Glutamatergic neuron (in vitro differentiated cells): ENCODE measurements around the gene TTC4. TPM values are rescaled to one million over a fixed set of nuclear protein-coding genes. Genes with fewer than 3 reads are reported as not detected.

Experiments
- DNase-seq: peaks from one replicate; pipeline ENCODE4 v3.0.0; 2022
- H3K27ac Mint-ChIP-seq: one replicate; pipeline ENCODE4 v1.8.0; 2020; ENCODE audit warnings: mild to moderate bottlenecking, mixed read lengths, inconsistent platforms; ENCODE audit not compliant: unreplicated experiment
- H3K27me3 Mint-ChIP-seq: one replicate; pipeline ENCODE4 v1.8.0; 2020; ENCODE audit warnings: mild to moderate bottlenecking, moderate library complexity, mixed read lengths, inconsistent platforms; ENCODE audit not compliant: unreplicated experiment
- H3K36me3 Mint-ChIP-seq: one replicate; pipeline ENCODE4 v1.8.0; 2020; ENCODE audit warnings: mild to moderate bottlenecking, mixed read lengths, inconsistent platforms; ENCODE audit not compliant: unreplicated experiment
- H3K4me1 Mint-ChIP-seq: one replicate; pipeline ENCODE4 v1.8.0; 2020; ENCODE audit warnings: mild to moderate bottlenecking, low read depth, mixed read lengths, inconsistent platforms; ENCODE audit not compliant: unreplicated experiment
- H3K4me3 Mint-ChIP-seq: one replicate; pipeline ENCODE4 v1.8.0; 2020; ENCODE audit warnings: mild to moderate bottlenecking, mixed read lengths, inconsistent platforms; ENCODE audit not compliant: unreplicated experiment
- H3K9me3 Mint-ChIP-seq: one replicate; pipeline ENCODE4 v1.8.0; 2020; ENCODE audit warnings: mild to moderate bottlenecking, moderate library complexity, mixed read lengths, inconsistent platforms; ENCODE audit not compliant: unreplicated experiment
- CTCF ChIP-seq: fragments of 200-600 bp; sonication (generic); IDR thresholded peaks from one replicate; pipeline ENCODE4 v1.5.0; 2021; ENCODE audit not compliant: partially characterized antibody, unreplicated experiment
- total RNA-seq: library from RNA; stranded (reverse); fragmentation: NEBNext Ultra II Directional; extraction: Animal tissue kit (Norgen Biotek cat#: 25700); gene quantifications from one replicate; pipeline ENCODE4 v1.2.1, GENCODE V29; 2021; ENCODE audit not compliant: unreplicated experiment

TTC4 gene
- total RNA-seq, 1 donor from 2014 or later = 14.3 TPM

GRCh38 chr1:54728027-54728426 is 12.4 kb downstream of the TTC4 start:
- H3K4me1 Mint-ChIP-seq = no peaks in the 10 kb centered on the region
- peaks cover 30% of the 10 kb centered on the region for H3K36me3 Mint-ChIP-seq
- no peak for TF ChIP-seq CTCF
- H3K27ac Mint-ChIP-seq = no peak overlapping the region
- no peak overlapping the region for H3K4me3 Mint-ChIP-seq
- H3K9me3 Mint-ChIP-seq = peaks cover 3% of the 10 kb centered on the region
- no peak for DNase-seq
- no peaks in the 10 kb centered on the region for H3K27me3 Mint-ChIP-seq

- Mint-ChIP-seq H3K4me3 (no peak overlapping the region), H3K36me3 (peaks cover 5% of the 10 kb centered on the region), H3K4me1 (no peaks in the 10 kb centered on the region), H3K27ac (no peak overlapping the region), H3K27me3 (no peaks in the 10 kb centered on the region), H3K9me3 (no peaks in the 10 kb centered on the region)
- no peak for TF ChIP-seq CTCF
- DNase-seq = no peak
Observed at GRCh38 chr1:54736685-54737084, 21.0 kb downstream of the TTC4 start.

DNA sequence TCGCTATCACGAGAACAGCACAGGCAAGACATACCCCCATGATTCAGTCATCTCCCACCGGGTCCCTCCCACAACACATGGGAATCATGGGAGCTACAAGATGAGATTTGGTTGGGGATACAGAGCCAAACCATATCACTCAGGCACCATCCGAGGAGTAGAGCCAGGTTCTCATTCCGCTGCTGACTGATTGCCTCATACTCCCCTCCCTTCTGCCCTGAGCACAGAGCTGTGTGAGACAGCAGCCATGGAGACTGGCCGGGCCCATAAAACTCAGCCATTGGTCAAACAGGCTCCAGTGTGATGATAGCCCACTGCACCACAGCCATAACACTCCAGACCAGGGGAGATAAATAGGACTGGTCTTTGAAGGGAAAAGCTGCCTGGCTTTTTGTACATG is 22.6 kb downstream of the TTC4 start:
- Mint-ChIP-seq H3K27me3 (no peaks in the 10 kb centered on the region), H3K36me3 (peaks cover 5% of the 10 kb centered on the region), H3K4me3 (no peak overlapping the region), H3K9me3 (no peaks in the 10 kb centered on the region), H3K27ac (no peak overlapping the region), H3K4me1 (peaks cover 3% of the 10 kb centered on the region)
- DNase-seq = no peak
- no peak for TF ChIP-seq CTCF

GRCh38 chr1:54741531-54741930 is 25.9 kb downstream of the TTC4 start:
- Mint-ChIP-seq H3K27me3 (no peaks in the 10 kb centered on the region), H3K4me3 (no peak overlapping the region), H3K9me3 (peaks cover 1% of the 10 kb centered on the region), H3K27ac (no peak overlapping the region), H3K36me3 (no peaks in the 10 kb centered on the region), H3K4me1 (peaks cover 3% of the 10 kb centered on the region)
- DNase-seq = no peak
- TF ChIP-seq CTCF = no peak

GRCh38 chr1:54742282-54742681 is 26.6 kb downstream of the TTC4 start:
- DNase-seq = no peak
- Mint-ChIP-seq H3K36me3 (no peaks in the 10 kb centered on the region), H3K4me1 (peaks cover 3% of the 10 kb centered on the region), H3K27me3 (no peaks in the 10 kb centered on the region), H3K4me3 (no peak overlapping the region), H3K27ac (no peak overlapping the region), H3K9me3 (peaks cover 1% of the 10 kb centered on the region)
- TF ChIP-seq CTCF = no peak
